GM18507 (cell line): ENCODE measurements around the gene RNMT.
"Not testable (repeated sequence)": the region's sequence is repeated elsewhere in the genome, so short reads cannot be mapped to it uniquely, and the experiment has no call there.

ENCODE experiments used
- DNase-seq: peaks from one replicate; pipeline ENCODE4 v3.0.0; 2011; ENCODE audit warnings: low read depth; ENCODE audit not compliant: insufficient read length; ENCODE audit errors: extremely low spot score
- FAIRE-seq: peaks from 2 replicates; lab custom pipeline; 2011; peaks lifted over from hg19 to GRCh38; lab: Jason Lieb, UNC

Gene RNMT

GRCh38 chr18:13726972-13727331, 479 bp downstream of the RNMT start:
- DNase-seq = no peak
- FAIRE-seq = peak; percentile 70

DNA sequence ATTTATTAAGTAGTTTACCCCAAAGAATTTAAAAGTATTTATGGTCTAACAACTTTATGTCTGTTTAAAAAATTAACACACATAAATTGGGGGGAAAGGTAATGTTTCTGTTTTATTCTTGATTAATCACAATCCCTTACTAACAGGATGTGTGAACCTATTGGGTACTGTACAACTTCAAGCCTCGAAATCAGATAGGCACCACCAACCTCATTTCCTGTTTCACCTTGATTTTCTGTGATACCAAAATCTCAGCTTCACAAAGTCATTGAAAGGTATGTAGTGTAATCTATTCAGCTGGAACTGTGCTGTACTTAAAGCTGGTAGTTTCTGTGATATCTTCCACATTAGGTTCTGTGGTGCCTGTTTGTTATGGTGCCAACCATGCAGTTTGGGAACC, 4.0 kb downstream of the RNMT start:
- FAIRE-seq = no peak
- no peak for DNase-seq

- DNase-seq = no peak
- no peak for FAIRE-seq
These were observed 9.2 kb downstream of the RNMT start for GRCh38 chr18:13735681-13736080.

GRCh38 chr18:13745696-13746095, 19.2 kb downstream of the RNMT start:
- no peak for DNase-seq
- no peak for FAIRE-seq

- DNase-seq = no peak
- FAIRE-seq = no peak
These were observed 20.2 kb downstream of the RNMT start for GRCh38 chr18:13746633-13747032.

DNA sequence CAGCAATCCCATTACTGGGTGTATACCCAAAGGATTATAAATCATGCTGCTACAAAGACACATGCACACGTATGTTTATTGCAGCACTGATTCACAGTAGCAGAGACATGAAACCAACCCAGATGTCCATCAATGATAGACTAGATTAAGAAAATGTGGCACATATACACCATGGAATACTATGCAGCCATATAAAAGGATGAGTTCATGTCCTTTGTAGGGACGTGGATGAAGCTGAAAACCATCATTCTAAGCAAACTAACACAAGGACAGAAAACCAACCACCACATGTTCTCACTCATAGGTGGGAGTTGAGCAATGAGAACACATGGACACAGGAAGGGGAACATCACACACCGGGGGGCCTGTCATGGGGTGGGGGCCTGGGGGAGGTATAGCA, 25.1 kb downstream of the RNMT start:
- FAIRE-seq, DNase-seq: not testable (repeated sequence)

DNA sequence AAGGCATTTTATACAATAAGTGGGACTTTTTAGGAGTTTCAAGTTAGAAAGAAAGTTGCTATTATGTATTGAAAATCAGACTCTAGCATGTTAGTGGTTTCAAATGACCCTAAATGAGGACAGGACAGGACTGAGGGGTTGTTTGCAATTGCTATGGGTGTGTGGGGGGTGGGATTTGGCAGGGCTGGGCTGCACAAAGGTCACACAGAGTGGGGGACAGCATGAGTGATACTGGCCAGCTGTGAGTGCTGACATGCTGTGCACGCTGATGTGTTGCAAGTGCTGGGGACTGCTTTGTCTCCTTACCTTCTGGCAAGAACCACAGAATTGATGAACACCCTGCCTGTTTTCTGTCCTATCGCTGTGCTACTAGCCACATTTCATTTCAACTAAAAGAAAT, 29.8 kb downstream of the RNMT start:
- DNase-seq (no peak), FAIRE-seq (no peak)

DNA sequence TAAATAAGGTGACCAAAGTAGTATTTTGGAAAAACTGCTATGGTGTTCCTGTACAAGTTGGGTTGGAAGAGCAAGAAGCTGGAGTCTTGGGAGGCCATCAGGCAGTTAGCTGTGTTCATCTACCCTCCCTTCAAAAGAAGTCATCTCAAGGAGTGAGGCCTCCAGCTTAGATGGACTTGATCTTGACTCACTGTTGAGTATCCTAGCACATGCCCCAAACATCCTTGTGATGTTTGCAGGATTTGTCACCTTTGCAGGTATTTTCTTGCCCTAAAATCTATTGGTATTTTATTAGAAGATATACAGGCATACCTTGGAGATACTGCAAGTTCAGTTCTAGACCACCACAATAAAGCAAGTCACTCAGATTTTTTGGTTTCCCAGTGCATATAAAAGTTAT, 30.2 kb downstream of the RNMT start:
- FAIRE-seq = no peak
- no peak for DNase-seq

- DNase-seq (no peak), FAIRE-seq (no peak)
These were observed 32.1 kb downstream of the RNMT start for GRCh38 chr18:13758622-13759021.

DNA sequence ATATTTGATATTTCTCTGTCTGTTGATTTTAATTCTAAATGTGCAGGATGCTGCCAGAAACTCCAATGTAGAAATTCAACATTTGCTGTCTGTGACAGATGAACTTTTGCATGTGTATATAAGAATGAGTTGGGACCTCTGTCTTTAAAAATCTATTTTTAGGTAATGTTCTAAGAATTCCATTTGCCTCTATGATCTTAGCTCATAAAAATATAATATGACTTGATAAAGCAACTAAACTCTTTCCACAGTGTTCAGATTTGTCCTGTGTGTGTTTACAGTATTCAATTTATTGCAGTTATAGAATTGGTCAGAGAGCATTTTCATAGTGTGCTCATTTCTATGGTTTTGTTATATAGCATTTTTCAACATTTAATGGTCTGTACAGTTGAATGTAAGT, 33.6 kb downstream of the RNMT start:
- no peak for FAIRE-seq
- no peak for DNase-seq

DNA sequence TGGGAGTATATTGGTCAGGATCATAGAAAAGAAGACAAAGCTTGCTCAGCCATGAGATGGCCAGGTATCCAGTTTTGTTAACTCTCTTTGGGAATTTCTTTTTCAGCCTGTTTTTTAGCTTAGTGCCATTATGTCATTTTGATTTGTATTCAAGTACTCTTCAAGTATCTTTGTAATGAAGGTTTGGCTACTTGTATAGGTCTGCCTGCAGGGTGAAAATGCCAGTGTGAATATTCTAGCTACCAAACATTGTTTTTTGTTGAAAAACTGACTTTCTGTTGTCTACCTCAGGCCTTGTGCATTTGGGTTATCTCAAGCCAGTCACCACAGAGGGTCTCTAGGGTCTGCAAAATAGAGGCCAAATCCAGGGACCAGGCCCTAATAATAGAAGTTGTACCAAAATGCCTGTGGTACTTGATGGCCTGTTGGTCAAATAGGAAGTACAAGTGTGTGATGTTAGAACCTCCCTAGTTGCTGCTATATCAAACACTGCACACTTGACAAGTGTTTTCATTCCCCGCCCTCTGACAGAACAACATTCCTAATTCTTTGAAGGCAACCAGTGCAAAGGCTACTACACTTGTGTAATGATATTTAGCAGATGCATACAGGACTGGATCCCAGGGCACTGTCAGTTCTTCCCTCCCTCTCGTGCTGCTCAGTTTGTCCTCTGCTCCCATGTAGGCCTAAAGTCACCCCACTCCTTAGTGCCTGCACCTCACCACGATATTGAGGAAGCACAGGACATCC, 36.4 kb downstream of the RNMT start:
- no peak for DNase-seq
- FAIRE-seq = no peak

DNA sequence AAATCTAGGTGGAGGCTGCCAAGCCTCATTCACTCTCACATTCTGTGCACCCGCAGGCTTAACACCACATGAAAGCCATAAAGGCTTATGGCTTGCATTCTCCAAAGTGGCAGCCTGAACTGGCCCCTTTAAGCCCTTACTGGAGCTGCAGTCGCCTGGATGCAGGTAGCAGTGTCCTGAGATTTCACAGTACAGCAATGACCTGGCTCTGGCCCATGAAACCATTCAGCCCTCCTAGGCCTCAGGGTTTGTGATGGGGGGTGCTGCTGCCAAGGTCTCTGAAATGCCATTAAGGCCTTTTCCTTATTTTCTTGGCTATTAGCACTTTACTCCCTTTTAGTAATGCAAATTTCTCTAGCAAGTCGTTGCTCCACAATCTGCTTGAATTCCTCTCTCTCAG, 48.6 kb downstream of the RNMT start:
- DNase-seq = no peak
- FAIRE-seq = no peak

DNA sequence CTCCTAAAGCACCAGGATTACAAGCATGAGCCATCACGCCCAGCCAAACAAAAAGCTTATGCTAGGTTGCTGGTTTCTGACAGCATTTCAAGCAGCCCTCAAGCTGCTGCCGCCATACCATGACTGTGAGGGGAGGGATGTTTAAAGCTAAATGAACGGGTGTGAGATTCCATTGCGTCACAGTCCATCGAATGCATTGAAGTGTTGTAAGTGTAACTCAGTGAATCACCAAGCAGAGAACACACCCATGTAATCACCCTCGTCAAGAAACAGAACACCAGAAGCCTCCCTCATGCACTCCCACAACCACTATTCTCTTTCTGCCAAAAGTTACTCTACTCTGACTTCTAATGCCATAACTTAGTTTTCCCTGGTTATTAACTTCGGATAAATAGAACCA, 64.7 kb downstream of the RNMT start:
- DNase-seq (no peak), FAIRE-seq (no peak)

DNA sequence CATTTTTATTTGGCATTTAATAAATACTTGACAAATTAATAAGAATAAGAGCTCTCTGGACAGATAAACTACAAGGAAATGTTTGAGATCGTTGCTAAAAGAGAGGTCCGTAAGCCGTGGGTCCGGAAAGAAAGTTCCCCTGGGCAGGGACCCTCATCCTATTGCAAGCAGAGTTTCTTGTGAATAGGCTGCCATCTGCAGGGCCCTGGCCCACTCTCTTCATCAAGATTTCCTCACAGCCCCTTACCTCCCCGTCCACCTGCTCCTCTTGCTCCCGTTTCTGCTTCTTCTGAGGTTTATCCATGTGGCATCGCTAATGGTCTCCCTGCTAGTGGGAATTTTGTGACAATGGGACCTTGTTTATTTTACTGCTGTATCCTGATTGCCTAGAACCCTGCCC, 67.3 kb downstream of the RNMT start:
- FAIRE-seq (no peak), DNase-seq (no peak)

DNA sequence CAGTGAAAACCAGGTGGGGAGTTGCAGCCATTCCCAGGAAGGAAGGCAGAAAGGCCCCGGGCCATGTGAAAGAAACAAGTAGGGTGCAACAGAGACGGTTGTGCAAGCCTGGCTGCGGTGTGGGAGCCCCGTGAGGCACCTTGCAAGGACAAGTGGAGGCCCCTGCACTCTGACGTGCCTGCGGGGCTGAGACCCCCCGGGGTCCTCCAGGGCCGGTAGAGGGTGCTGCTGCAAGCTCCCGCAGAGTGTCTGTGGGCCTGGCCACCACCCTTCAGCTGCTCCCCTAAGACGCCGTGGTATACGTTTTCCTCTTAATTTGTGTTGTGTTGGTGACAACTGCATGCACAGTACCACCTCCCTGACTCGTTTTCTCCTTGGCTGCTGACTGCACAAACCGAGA, 70.0 kb downstream of the RNMT start:
- FAIRE-seq = no peak
- no peak for DNase-seq

GRCh38 chr18:13797157-13797611, 70.7 kb downstream of the RNMT start:
- no peak for FAIRE-seq
- DNase-seq = no peak

DNA sequence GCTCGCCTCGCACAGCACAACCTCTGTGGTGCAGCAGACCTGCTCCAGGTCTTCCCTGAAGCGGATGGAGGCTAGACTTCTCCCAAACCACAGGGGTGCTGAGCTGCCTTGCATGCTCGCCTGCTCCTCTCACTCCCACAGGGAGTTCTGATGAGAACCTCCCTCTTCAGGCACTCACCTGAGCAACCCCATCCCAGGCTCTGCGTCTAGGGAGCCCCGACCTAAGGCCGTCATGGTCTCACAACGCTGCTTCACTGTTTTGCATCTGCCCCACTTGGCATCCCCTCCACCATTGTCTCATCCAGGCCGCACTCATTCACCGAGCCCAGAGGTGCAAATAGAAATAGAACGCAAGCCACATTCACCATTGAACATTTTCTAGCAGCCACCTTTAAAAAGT, 72.9 kb downstream of the RNMT start:
- DNase-seq (no peak), FAIRE-seq (no peak)

DNA sequence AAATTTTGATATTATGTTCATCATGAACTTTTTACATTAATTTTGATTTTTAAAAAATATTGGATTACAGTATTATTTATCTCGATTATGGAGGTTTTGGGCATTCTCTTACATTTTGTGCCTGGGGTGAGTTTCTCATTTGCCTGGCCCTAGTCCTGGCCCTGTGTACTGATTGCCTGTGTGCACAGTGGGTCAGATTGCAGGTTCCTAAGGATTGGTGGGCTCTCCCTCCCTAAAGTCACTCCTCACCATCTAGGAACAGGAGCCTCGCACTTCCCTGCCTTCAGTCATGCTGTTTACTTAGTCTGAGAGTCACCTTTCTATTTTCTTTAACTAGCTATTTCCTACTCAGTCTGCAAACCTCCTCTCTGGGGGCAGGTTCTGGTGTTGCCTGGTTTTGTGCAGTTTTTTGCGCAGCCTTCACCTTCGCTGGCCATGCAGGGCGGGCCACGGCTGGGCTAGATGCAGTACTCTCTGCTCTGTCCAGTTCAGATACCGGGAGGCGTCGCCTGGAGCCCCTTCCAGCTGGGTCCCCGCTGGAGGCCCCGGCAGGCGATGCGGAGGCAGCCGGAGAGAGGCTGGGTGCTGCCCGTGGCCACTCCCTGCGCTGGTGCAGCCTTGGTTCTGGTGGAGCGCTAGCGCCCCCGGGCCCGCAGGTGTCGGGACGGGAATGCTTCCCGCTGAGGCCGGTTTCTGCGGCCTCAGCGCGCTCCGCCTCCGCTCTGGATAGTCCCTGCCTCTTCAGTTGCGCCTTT, 74.2 kb downstream of the RNMT start:
- no peak for FAIRE-seq
- no peak for DNase-seq

GRCh38 chr18:13801260-13801601, 74.8 kb downstream of the RNMT start:
- no peak for FAIRE-seq
- DNase-seq = no peak

- no peak for FAIRE-seq
- DNase-seq = no peak
These were observed 77.8 kb downstream of the RNMT start for GRCh38 chr18:13804305-13804704.

- no peak for DNase-seq
- no peak for FAIRE-seq
These were observed 82.0 kb downstream of the RNMT start for GRCh38 chr18:13808294-13809042.
